ENCODE measurements around the gene IGF2R.

The IGF2R gene

DNA sequence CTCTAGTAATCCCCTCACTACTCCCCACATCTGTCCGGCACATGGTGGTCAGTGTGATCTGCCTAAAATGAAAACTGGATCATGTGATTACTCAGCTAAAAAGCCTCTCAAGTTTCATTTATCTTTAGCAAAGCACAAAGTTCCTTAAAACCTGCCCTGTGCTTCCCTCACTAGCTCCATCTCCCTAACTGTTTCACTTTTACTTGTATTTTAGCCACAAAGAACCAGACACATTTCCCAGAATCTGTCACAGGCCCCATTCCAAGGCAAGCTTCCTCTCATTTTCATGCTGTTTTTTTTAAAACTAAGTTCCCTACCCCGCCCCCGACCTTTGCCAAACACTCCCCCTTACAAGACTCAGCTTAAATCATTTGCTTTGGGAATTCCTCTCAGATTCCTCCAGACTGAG lies 8.9 kb upstream of the IGF2R start:
- no peaks in the 10 kb centered on the region for H3K4me1 ChIP-seq (ENCODE audit: insufficient read depth, low read length)
- H3K27ac ChIP-seq (ENCODE audit: low read length): no peak overlapping the region
- ATAC-seq (ENCODE audit: insufficient read depth, low read depth): no peak
- no peaks in the 10 kb centered on the region for H4K20me1 ChIP-seq (ENCODE audit: insufficient read depth, low read length)
- TF ChIP-seq CTCF (IDR thresholded peaks at IDR 0.05; ENCODE audit: borderline replicate concordance, extremely low read depth, low read length, poor library complexity, severe bottlenecking) (no peak), EZH2 (IDR thresholded peaks at IDR 0.05; ENCODE audit: borderline replicate concordance, low read depth, low read length, severe bottlenecking) (no peak)
- no peaks in the 10 kb centered on the region for H3K27me3 ChIP-seq (ENCODE audit: insufficient read depth, low read length, poor library complexity)
- no peak overlapping the region for H3K9ac ChIP-seq (ENCODE audit: low read depth, low read length)
- no peak overlapping the region for H3K4me2 ChIP-seq (ENCODE audit: insufficient read depth, low read length)
- H2AFZ ChIP-seq (ENCODE audit: low read depth, low read length): no peak overlapping the region
- H3K9me3 ChIP-seq (ENCODE audit: insufficient read depth, low read length, severe bottlenecking): no peaks in the 10 kb centered on the region
- H3K79me2 ChIP-seq (ENCODE audit: insufficient read depth, low read length): no peaks in the 10 kb centered on the region
- H3K4me3 ChIP-seq (ENCODE audit: low read depth in 1 of 2, low read length in 2 of 2): no peak overlapping the region
- DNase-seq: no peak
- H3K36me3 ChIP-seq (ENCODE audit: insufficient read depth, low read length): no peaks in the 10 kb centered on the region

GRCh38 chr6:159960485-159960884 lies 8.4 kb upstream of the IGF2R start:
- no peak overlapping the region for H2AFZ ChIP-seq (ENCODE audit: low read depth, low read length)
- H3K4me2 ChIP-seq (ENCODE audit: insufficient read depth, low read length): no peak overlapping the region
- H4K20me1 ChIP-seq (ENCODE audit: insufficient read depth, low read length): no peaks in the 10 kb centered on the region
- DNase-seq: no peak
- H3K27me3 ChIP-seq (ENCODE audit: insufficient read depth, low read length, poor library complexity): no peaks in the 10 kb centered on the region
- H3K9me3 ChIP-seq (ENCODE audit: insufficient read depth, low read length, severe bottlenecking): no peaks in the 10 kb centered on the region
- no peaks in the 10 kb centered on the region for H3K79me2 ChIP-seq (ENCODE audit: insufficient read depth, low read length)
- H3K4me1 ChIP-seq (ENCODE audit: insufficient read depth, low read length): no peaks in the 10 kb centered on the region
- H3K36me3 ChIP-seq (ENCODE audit: insufficient read depth, low read length): no peaks in the 10 kb centered on the region
- no peak overlapping the region for H3K27ac ChIP-seq (ENCODE audit: low read length)
- no peak for ATAC-seq (ENCODE audit: insufficient read depth, low read depth)
- no peak overlapping the region for H3K4me3 ChIP-seq (ENCODE audit: low read depth in 1 of 2, low read length in 2 of 2)
- no peak overlapping the region for H3K9ac ChIP-seq (ENCODE audit: low read depth, low read length)
- TF ChIP-seq CTCF (IDR thresholded peaks at IDR 0.05; ENCODE audit: borderline replicate concordance, extremely low read depth, low read length, poor library complexity, severe bottlenecking) (no peak), EZH2 (IDR thresholded peaks at IDR 0.05; ENCODE audit: borderline replicate concordance, low read depth, low read length, severe bottlenecking) (no peak)

- DNase-seq: no peak
- no peak overlapping the region for H3K27ac ChIP-seq (ENCODE audit: low read length)
- H3K4me2 ChIP-seq (ENCODE audit: insufficient read depth, low read length): no peak overlapping the region
- H3K4me3 ChIP-seq (ENCODE audit: low read depth in 1 of 2, low read length in 2 of 2): no peak overlapping the region
- ATAC-seq (ENCODE audit: insufficient read depth, low read depth): no peak
- no peaks in the 10 kb centered on the region for H3K27me3 ChIP-seq (ENCODE audit: insufficient read depth, low read length, poor library complexity)
- H3K4me1 ChIP-seq (ENCODE audit: insufficient read depth, low read length): no peaks in the 10 kb centered on the region
- H3K9me3 ChIP-seq (ENCODE audit: insufficient read depth, low read length, severe bottlenecking): no peaks in the 10 kb centered on the region
- no peaks in the 10 kb centered on the region for H3K36me3 ChIP-seq (ENCODE audit: insufficient read depth, low read length)
- H3K9ac ChIP-seq (ENCODE audit: low read depth, low read length): no peak overlapping the region
- no peak for TF ChIP-seq CTCF (IDR thresholded peaks at IDR 0.05; ENCODE audit: borderline replicate concordance, extremely low read depth, low read length, poor library complexity, severe bottlenecking)
- no peaks in the 10 kb centered on the region for H4K20me1 ChIP-seq (ENCODE audit: insufficient read depth, low read length)
- H2AFZ ChIP-seq (ENCODE audit: low read depth, low read length): no peak overlapping the region
- no peaks in the 10 kb centered on the region for H3K79me2 ChIP-seq (ENCODE audit: insufficient read depth, low read length)
Observed at GRCh38 chr6:159961528-159961927, 7.4 kb upstream of the IGF2R start.

GRCh38 chr6:159963111-159963510 lies 5.8 kb upstream of the IGF2R start:
- no peaks in the 10 kb centered on the region for H3K9me3 ChIP-seq (ENCODE audit: insufficient read depth, low read length, severe bottlenecking)
- no peak for TF ChIP-seq CTCF (IDR thresholded peaks at IDR 0.05; ENCODE audit: borderline replicate concordance, extremely low read depth, low read length, poor library complexity, severe bottlenecking)
- TF ChIP-seq EZH2 (IDR thresholded peaks at IDR 0.05; ENCODE audit: borderline replicate concordance, low read depth, low read length, severe bottlenecking): no peak
- H3K36me3 ChIP-seq (ENCODE audit: insufficient read depth, low read length): no peaks in the 10 kb centered on the region
- no peak overlapping the region for H3K4me2 ChIP-seq (ENCODE audit: insufficient read depth, low read length)
- no peaks in the 10 kb centered on the region for H4K20me1 ChIP-seq (ENCODE audit: insufficient read depth, low read length)
- DNase-seq (no peak), ATAC-seq (ENCODE audit: insufficient read depth, low read depth) (no peak)
- no peaks in the 10 kb centered on the region for H3K79me2 ChIP-seq (ENCODE audit: insufficient read depth, low read length)
- no peak overlapping the region for H3K4me3 ChIP-seq (ENCODE audit: low read depth in 1 of 2, low read length in 2 of 2)
- peaks cover 4% of the 10 kb centered on the region; the same call in 1 of the 2 replicates for H3K4me1 ChIP-seq (ENCODE audit: insufficient read depth, low read length)
- H3K27ac ChIP-seq (ENCODE audit: low read length): no peak overlapping the region
- no peaks in the 10 kb centered on the region for H3K27me3 ChIP-seq (ENCODE audit: insufficient read depth, low read length, poor library complexity)
- no peak overlapping the region for H3K9ac ChIP-seq (ENCODE audit: low read depth, low read length)
- no peak overlapping the region for H2AFZ ChIP-seq (ENCODE audit: low read depth, low read length)
